Cardiac muscle cell (in vitro differentiated cells and primary cell): ENCODE results near the gene IL26. TPM values are rescaled to one million over a fixed set of nuclear protein-coding genes. Genes with fewer than 3 reads are reported as not detected.
A peak's percentile ranks its signal among the peaks of the same experiment; 100 is the strongest.

Source experiments
- DNase-seq, 2 donors: peaks; one replicate each; pipeline versions ENCODE4 v3.0.0 to v3.0.0-alpha.2; 2010 to 2017; ENCODE audit warnings: low read depth in 1 of 2, low spot score in 1 of 2
- H3K27ac ChIP-seq: fragments of 200-600 bp; sonication (generic); 2 replicates; pipeline ENCODE4 v1.5.1; 2016
- H3K27me3 ChIP-seq: fragments of 200-600 bp; sonication (generic); 2 replicates; pipeline ENCODE4 v1.6.0; 2016; ENCODE audit warnings: control low read depth
- H3K36me3 ChIP-seq: fragments of 200-600 bp; sonication (generic); 2 replicates; pipeline ENCODE4 v1.5.1; 2016; ENCODE audit warnings: control low read depth
- H3K4me1 ChIP-seq: fragments of 200-600 bp; sonication (generic); 2 replicates; pipeline ENCODE4 v1.8.1; 2017; ENCODE audit warnings: low read depth, mild to moderate bottlenecking, mixed run types
- H3K4me3 ChIP-seq: fragments of 200-600 bp; sonication (generic); 2 replicates; pipeline ENCODE4 v1.5.1; 2016; ENCODE audit warnings: mild to moderate bottlenecking
- H3K9me3 ChIP-seq: fragments of 200-600 bp; sonication (generic); 2 replicates; pipeline ENCODE4 v1.5.1; 2017; ENCODE audit warnings: low read depth, mild to moderate bottlenecking, control low read depth
- CTCF ChIP-seq: IDR thresholded peaks from 2 replicates; pipeline ENCODE4 v1.5.1; 2012; ENCODE audit warnings: low read depth, mild to moderate bottlenecking, low read length
- polyA plus RNA-seq: library from polyadenylated mRNA; unstranded; fragments of >200 nt; fragmentation: Nextera tagmentation; extraction: Ambion mirVana; gene quantifications from 2 replicates; pipeline ENCODE4 v1.2.1, GENCODE V29; 2016
- total RNA-seq: library from RNA; depleted of rRNA; stranded (reverse); fragments of >200 nt; gene quantifications from 2 replicates; pipeline ENCODE4 v1.2.3, GENCODE V29; 2016

IL26 gene
- total and polyA plus RNA-seq, 2 experiments from 2014 or later, result not detected

- no peak for DNase-seq
- Histone ChIP-seq H3K36me3 (no peaks in the 10 kb centered on the region), H3K27ac (no peak overlapping the region), H3K4me1 (no peaks in the 10 kb centered on the region), H3K27me3 (no peaks in the 10 kb centered on the region), H3K4me3 (no peak overlapping the region), H3K9me3 (no peaks in the 10 kb centered on the region)
- TF ChIP-seq CTCF, result no peak
Observed at GRCh38 chr12:68169213-68169889, 56.3 kb downstream of the IL26 start.

- no peak for TF ChIP-seq CTCF
- H3K36me3 ChIP-seq, result no peaks in the 10 kb centered on the region
- no peak overlapping the region for H3K4me3 ChIP-seq
- no peaks in the 10 kb centered on the region for H3K27me3 ChIP-seq
- no peak overlapping the region for H3K27ac ChIP-seq
- no peak for DNase-seq
- no peaks in the 10 kb centered on the region for H3K4me1 ChIP-seq
- H3K9me3 ChIP-seq, result no peaks in the 10 kb centered on the region
Observed at GRCh38 chr12:68166317-68166831, 59.2 kb downstream of the IL26 start.

- Histone ChIP-seq H3K36me3 (no peaks in the 10 kb centered on the region), H3K4me3 (no peak overlapping the region), H3K27ac (no peak overlapping the region), H3K9me3 (no peaks in the 10 kb centered on the region), H3K4me1 (no peaks in the 10 kb centered on the region), H3K27me3 (no peaks in the 10 kb centered on the region)
- DNase-seq, result peak in 1 of 2 donors; percentile 9
- no peak for TF ChIP-seq CTCF
Observed at GRCh38 chr12:68163560-68164081, 62.0 kb downstream of the IL26 start.

GRCh38 chr12:68162374-68162773, 63.2 kb downstream of the IL26 start:
- Histone ChIP-seq H3K4me3 (no peak overlapping the region), H3K9me3 (no peaks in the 10 kb centered on the region), H3K27ac (no peak overlapping the region), H3K36me3 (no peaks in the 10 kb centered on the region), H3K4me1 (no peaks in the 10 kb centered on the region), H3K27me3 (no peaks in the 10 kb centered on the region)
- no peak for DNase-seq
- TF ChIP-seq CTCF, result no peak

- Histone ChIP-seq H3K36me3 (no peaks in the 10 kb centered on the region), H3K4me1 (peaks cover 5% of the 10 kb centered on the region), H3K27me3 (no peaks in the 10 kb centered on the region), H3K9me3 (no peaks in the 10 kb centered on the region), H3K4me3 (no peak within 1 kb of the TSS), H3K27ac (no peak within 1 kb of the TSS)
- DNase-seq, result no peak
- TF ChIP-seq CTCF, result no peak
Observed at GRCh38 chr12:68159681-68160304, 65.8 kb downstream of the IL26 start, which contains the start of gene IFNG. Gene IFNG (minus strand): TSS chr12:68159740. CDS start chr12:68159615, 125 bp downstream.
